GM19452 (cell line): ENCODE results near the gene KBTBD12.

Source experiments
- ATAC-seq: cut with Tn5 transposase; IDR thresholded peaks from one replicate; pipeline ENCODE4 v1.9.1; 2021; ENCODE audit not compliant: unreplicated experiment

KBTBD12 gene

DNA sequence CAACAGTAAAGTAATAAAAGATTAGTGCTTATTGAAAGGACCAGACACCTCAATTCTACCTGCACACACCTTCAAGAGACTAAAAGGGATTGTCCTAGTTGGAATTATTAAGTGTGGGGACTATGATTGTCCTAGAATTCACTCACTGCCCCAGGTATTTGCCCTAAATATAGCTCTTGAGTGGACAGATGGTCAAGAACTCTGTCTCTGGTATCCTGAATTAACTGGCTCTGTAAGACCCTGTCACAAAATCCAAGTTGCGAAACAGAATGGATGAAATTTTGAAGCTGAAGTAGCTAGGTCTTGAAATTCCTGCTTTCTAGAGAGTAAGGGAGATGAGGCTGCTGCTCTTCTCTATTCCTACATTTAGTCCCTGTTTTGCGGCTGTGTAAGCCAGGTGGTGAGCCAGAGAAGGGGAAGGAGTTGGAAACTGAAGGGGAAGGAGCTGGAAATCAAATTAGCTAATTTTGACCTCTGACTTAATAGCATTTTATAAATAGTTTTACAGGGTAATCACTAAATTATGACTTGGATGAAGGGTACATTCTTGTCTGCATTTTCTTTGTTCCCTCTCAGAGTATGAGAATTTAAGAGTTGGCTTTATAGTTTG, 34.5 kb downstream of the KBTBD12 start:
- ATAC-seq = no peak

DNA sequence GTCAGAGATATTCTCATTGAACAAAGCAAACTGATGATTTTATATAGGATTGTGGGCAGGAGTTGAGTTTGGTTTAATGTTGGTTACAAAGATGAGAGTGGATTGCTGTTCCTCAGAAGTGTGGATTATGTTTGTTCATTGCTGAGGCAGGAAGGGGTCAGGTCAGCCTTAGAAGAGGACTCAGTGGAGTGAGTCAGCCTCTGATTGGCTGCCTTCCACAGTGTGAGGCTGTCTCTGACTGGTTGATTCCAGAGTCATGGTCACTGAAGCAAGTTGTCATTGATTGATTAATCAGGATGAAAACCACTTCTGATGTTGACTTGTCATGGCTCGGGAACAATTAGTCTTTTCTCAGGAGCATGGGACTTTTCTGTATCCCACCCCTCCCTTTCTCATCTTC, 36.2 kb downstream of the KBTBD12 start:
- no peak for ATAC-seq

DNA sequence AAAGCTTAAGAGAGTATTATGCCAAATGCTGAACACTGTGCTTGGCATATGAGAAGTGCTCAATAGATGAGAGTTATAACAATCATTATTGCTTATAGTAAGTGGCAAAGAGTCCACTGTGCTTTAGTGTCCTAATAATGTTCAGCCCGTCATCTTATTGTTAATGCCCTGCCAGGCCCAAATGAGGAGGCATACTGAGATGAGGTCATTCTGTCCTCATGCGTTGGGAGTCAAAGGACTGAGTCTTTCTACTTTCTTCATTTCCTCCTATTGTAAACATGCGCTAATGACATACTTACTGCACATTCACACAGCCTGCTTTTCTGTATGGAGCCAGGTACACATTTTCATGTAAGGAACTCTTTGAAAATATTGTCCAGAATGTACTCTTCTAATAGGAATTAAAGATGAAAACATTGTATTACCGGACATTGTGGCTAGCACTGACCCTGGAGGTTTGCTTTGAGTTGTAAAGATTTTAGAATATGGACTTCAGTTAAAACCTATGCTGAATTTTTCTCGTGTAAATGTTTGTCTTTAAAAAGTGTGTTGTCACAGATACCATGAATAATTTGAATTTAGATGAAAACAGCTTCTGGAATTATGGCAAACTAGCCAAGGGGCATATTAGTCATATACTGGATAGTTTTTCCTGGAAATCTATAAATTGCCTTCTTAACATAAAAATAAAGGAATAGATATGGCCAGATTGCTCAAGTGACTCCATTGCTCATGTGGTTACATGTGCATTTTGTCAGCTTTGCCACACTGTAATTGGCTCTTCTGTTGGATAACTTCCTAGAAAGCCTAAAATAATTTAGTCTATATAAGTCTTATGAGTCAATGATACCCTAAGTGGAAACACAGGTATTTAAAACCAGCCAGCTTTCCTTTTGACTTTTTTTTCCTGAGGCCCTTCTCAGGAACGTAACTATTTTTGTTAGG, 38.3 kb downstream of the KBTBD12 start:
- no peak for ATAC-seq

DNA sequence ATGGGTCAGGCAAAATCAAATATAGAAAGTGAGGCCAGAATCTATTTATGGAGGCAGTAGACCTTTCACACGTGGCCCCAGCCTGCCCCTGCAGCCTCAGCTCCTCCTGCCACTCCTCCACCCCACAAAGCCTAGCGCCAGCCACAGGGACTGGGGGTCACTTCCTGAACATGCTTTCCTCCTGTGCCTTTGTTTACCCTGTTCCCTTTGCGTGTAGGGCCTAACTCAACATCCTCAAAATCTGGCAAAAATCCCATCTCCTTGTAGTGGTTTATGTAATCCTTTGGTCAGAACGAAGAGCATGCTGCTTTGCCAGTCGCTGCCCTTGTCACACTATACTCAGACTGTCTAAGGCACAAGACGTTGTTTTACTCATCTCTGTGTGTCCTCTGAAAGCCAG, 39.6 kb downstream of the KBTBD12 start:
- ATAC-seq = no peak

DNA sequence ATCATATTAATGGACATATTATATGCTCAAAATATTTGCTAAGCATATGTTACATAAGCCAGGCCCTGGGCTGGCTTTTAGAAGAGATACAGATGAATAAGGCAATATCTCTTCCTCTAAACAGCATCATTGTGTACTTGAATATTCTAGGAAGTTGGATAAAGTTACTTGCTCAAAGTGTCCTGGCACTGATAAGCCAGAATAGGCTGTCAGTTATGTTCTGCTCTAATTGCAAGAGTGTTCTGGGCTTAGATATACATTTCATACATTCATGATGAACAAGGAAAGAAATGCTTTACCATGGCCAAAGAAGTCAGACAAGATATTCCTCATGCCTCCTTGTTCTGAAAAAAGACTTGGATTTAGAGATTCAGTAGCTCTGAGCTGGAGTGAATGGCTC, 40.7 kb downstream of the KBTBD12 start:
- no peak for ATAC-seq

DNA sequence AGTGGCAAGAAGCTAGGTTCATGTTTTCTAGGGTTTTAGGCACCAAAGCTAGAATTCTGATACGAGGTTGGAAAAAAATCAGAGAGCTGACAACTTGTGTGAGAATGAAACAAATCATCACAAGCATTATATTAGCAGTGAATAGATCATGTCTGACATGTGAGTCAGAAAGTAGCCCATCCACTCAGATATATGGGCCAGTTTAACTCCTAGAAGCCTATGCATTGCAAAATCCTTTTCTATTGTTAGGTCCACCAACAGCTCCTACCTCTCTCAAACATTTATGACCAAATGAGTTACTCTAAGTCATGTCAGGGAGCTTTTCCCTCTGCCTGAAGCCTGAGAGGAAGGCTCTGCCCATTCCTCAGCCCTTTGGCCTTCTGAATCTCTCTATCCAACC, 44.0 kb downstream of the KBTBD12 start:
- no peak for ATAC-seq

DNA sequence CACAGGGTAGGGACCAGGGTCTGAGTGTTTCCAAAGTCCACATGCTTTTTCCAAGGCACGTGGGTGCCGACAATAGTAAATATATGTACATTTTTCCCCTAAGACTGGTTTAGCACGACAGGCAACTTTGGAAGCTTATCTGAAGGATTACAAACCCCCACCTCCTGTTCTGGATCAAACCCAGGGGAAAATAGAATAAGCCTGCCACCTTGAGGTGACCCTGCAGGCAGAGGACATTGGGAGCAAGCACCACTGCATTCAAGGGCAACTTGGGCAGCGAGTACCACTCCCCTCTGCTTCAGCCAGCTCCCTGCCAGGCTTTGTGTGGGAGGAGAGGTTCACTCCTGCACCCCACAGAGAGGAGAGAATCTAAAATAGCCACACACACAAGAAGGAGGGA, 44.8 kb downstream of the KBTBD12 start:
- no peak for ATAC-seq

DNA sequence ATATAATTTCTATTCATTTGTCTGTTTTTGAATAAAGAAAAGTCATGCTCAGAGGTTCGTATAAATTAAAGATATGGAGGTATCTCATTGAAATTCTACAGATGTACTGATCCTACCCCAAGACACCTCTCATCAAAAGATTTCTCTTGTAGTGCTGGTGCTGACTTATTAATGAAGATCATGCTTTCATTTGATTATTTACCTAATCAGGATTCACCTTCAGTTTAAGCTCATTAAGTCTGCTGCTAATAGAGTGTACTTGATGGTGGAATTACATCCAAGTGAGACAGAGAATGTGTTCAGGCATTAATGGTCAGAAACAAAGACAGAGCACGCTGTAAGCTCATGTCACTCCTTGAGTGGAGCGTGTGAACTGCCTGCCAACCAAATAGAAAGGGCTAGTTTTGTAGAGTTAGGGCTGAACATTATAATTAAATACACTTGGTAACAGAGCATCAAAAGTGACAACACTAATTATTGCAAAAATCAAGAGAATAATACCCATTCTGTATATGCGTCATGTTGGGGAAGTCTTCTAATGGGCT, 45.5 kb downstream of the KBTBD12 start:
- no peak for ATAC-seq

DNA sequence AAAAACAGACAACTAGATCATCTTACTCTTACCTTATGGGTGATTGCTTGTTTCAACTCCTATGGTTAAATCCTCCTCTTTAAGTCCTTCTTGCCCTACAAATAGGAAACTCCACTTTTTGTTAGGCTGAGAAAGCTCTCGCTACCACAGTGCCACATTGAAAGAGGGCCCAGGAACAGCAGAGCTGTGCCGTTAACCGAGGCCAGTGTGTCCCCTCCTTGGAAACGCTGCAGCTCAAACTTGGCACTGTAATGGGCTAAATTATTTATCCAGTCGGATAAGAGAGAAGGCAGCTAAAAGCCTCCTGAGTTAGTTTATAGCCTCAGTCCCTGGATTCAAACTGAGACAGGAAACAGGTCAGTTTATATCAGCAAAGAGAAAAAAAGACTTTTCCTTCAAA, 46.1 kb downstream of the KBTBD12 start:
- no peak for ATAC-seq

DNA sequence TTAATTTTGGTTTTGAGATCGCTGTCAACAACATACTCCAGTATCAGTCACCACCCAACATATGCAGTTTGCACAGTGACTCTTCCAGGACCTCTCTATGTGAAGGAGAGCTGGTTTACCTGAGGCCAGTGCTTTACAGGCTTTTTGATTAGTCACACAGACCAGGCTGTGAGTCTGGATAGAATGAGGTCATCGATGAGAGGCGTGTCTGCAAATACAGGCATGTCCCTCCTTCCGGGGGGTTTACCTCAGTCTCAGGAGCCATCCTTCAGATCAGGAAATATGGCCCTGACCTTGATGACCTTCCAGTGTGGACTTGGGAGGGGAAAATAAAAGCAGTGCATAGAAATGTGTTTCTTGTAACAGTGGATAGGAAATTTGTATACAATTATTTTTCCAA, 46.9 kb downstream of the KBTBD12 start:
- ATAC-seq = no peak

DNA sequence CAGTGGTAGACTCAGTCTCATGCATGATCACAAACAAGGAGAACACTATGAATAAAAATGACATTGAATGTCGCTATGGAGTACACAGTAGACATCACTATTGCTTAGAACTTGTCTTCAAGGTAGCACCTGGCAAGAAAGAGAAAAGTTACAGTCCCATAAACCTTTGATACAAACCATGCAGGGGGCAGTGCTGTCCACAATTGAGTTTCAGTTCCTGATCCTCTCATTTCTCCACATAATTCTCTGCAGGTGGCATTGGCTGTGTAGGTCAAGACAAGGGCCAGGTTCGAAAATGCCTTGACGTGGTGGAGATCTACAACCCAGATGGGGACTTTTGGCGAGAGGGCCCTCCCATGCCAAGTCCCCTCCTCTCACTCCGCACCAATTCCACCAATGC, 47.9 kb downstream of the KBTBD12 start:
- ATAC-seq = no peak

DNA sequence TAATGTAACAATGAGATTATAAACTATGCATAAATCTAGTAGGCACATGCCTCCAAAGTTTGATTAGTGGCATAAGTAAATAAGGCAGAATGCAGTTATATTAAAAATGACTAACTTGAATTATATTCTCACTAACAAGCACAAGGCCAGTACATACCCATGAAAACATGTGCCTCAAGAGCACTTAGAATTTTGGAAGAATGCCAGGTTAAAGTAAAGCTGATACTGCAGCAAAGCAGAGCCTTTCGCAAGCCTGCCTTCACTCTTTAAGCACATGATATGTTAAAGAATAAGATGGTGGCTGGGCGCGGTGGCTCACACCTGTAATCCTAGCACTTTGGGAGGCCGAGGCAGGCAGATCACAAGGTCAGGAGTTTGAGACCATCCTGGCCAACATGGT, 49.0 kb downstream of the KBTBD12 start:
- ATAC-seq = no peak

DNA sequence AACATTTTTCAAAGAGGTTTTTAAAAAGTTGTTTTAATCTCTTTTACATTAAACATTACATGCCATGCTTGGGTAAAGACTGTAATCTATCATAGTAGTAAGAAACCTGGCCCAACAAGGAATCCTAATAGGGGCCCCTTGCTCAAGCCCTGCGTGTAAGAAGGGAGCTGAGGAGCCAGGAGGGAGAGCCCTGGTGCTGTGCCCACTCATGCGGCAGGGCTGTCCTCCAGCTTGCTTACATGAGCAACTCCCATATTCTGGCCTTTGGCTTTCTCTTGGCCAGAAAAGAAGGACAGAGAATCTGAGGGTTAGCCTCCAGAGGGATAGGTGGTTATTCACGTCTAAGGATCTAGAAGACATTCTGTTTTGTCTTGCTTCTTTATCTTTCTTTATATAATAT, 49.8 kb downstream of the KBTBD12 start:
- no peak for ATAC-seq

DNA sequence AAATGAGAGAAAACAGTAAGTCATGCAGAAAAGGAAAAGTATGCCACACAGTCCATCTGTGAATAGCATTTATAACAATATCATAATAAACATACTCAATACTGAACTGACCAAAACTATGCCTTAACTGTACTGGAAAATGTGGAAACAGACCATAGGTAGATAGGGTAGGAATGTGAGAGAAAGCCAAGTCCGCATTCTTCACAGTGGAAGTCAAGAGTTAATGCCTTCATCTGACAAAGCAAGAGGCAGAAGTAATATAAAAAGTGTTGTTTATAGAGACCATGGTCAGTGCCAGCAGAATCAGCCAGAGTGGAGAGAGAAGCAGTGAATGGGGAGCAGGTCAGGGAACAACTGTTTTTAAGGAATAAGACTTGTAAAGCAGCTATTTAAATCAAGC, 52.3 kb downstream of the KBTBD12 start:
- ATAC-seq = no peak

DNA sequence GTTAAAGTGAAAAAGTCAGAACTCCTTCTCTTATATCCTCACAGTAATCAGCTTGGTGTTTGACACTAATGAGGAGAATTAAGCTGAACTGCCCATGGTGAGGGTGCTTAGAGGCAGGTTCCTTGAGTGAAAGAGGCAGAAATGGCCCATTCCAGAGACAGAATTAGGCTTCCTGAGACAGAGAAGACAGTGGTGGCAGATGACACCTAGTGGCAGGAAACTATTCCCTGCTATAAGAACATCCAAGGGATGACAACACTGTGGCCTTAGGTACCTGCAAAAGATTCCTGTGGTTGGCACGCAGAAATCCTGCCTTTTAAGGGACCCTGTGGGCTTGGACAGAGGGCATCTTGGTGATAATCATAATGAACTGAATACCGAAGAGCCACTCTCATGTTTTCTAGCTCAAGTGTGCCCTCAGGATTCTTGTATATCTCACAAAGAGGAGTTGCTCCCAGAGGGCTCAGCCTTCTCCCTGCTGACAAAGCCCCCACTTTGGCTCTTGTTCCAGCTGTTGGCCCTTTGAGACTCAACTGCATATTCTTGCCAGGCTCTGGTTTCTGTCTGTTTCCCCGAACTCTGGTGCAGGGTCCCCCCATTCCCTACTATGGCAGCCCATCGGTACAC, 56.0 kb downstream of the KBTBD12 start:
- no peak for ATAC-seq

DNA sequence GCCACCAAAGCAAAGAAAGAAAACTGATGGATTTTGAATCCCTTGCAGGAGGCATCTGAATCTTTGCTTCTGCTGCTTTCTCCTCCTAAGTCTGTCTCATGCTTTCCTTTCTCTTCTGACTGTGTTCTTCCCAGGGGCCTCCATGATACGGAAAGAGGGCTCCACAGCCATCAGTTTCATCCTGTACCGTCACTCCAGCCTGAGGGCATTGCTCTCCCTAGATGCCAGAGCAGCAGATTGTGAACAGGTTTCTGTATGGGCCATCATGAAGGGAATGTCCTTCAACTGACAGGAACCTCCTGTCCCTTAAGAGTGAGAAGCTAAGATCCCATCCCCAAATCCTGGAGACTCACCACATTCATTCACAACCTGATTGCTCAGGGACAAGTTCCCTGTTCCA, 59.2 kb downstream of the KBTBD12 start:
- ATAC-seq = no peak

DNA sequence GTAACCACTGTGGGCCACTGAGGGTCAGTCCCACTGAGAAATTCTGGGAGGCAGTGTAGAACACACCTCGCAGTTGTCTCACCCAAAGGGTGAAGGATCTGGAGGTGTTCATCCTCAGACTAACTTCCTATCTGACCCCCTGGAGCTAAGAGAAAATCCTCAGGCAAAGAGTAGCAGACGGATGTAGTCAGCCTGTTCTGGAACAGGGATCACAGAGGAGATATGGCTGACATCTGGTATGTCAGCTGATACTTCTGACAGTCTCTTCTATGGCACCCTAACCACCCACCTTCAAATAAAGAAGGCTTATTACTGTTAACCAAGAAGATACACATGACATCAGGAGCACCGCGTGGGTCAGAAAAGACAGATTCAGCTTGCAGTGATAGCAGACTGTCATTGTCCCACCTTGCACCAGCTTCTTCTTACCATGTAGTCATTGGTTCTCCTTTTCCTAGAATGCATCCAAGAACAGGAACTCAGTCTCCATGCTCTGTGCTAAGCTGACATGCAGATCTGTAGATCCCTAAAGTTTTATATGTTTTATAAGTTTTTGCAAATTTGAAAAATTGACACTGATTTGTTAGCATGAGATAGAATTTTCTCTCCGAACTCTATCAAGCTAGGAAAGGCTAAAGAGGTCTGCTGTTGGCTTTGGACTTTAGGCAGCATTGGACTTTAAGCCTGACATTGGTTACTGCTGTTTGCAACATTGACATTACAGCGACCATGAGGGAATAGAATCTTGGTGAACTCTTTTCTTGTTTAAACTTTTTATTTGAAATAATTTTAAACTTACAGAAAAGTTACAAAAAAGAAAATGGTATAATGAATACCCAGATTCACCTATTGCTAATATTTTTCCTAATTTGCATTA, 60.4 kb downstream of the KBTBD12 start:
- no peak for ATAC-seq

DNA sequence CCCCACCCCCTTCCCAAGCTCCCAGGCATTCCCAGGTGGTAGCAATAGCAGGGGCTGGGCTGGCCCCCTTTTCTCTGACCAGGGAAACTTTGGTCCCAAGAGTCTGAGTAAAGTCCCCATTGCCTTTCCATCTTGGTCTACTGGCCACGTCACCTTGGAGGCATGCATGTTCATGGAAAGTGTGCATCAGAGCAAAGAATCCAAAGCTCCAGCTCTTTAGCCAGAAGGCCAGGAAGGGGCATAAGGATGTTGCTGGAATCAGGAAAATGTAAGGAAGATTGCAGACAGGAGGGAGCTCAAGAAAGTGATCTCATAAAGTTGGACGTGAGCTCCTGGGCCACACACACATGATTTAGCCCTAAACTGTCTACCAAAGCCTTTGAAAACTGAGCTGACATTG, 63.6 kb downstream of the KBTBD12 start:
- no peak for ATAC-seq

DNA sequence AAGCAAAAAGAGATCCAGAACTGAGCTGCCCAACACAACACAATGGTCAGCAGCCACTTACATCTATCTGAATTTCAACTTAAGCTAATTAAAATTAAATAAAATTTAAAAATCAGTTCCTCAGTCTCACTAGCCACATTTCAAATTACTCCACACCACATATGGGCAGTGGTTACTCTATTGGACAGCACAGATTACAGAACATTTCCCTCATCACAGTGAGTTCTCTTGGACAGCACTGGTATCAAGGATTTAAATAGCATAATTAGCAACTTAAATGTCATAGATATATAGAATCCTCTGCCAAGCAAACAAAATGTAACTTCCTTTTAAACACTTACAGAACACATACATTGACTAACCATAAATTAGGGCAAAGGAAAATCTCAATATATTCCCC, 64.4 kb downstream of the KBTBD12 start:
- no peak for ATAC-seq

DNA sequence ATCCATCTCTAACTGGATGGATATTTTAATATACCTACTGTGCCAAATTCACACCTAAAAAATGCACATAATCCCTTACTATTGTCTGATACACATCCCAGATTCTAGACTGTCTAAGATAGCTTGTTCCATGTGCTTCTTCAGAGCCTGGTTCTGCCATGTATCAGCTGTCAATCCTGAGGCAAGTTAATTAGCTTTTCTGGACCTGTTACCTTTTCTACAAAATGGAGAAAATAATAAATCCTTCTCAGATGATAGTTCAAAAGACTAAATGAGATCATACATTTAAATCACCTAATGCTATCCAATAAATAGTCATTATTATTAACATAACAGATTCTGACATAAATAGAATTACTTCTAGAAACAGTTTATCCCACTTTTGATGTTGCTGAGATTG, 66.1 kb downstream of the KBTBD12 start:
- ATAC-seq = no peak

DNA sequence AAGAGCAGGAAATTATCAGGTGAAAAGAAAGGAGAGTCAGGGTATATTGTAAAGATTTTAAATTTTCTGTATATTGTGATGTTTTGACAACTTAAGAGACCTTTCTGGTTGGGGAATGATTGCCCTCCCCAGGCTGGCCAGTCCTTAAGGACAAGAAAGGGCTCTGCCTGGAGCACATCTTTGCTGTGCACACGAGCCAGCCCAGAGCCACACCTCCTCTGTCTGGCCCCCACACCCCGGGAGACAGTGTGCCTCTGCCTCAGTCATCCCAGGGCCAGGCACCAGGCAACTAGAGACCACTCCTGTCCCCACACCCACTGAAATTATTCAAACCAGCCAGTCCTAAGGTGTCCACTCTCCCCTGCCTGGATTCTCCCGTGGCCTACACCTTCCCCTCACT, 67.1 kb downstream of the KBTBD12 start:
- no peak for ATAC-seq
